Astrocyte of the spinal cord (primary cell): ENCODE results near the gene SLC35G2.

Experiments
- DNase-seq: peaks from one replicate; pipeline ENCODE4 v3.0.0; 2011; ENCODE audit warnings: low read depth, low spot score
- H3K4me3 ChIP-seq: 2 replicates; pipeline ENCODE4 v1.5.1; 2011; ENCODE audit warnings: low read depth, mild to moderate bottlenecking, low read length, moderate library complexity
- CTCF ChIP-seq: IDR thresholded peaks from 2 replicates; pipeline ENCODE4 v1.5.1; 2012; ENCODE audit warnings: low read depth, mild to moderate bottlenecking, low read length, inconsistent platforms
- in situ Hi-C: cut with HindIII; loops from 2 replicates; pipeline ENCODE4 v1.10.0; 2017; ENCODE audit warnings: low sequenced_read_pairs

The SLC35G2 gene

GRCh38 chr3:136805795-136806194 is 13.1 kb upstream of the SLC35G2 start:
- in situ Hi-C loops: no loop called here
- no peak overlapping the region for H3K4me3 ChIP-seq
- DNase-seq: no peak
- TF ChIP-seq CTCF: no peak

GRCh38 chr3:136811701-136812100 is 7.2 kb upstream of the SLC35G2 start:
- H3K4me3 ChIP-seq: no peak overlapping the region
- in situ Hi-C loops: no loop called here
- no peak for DNase-seq
- no peak for TF ChIP-seq CTCF

DNA sequence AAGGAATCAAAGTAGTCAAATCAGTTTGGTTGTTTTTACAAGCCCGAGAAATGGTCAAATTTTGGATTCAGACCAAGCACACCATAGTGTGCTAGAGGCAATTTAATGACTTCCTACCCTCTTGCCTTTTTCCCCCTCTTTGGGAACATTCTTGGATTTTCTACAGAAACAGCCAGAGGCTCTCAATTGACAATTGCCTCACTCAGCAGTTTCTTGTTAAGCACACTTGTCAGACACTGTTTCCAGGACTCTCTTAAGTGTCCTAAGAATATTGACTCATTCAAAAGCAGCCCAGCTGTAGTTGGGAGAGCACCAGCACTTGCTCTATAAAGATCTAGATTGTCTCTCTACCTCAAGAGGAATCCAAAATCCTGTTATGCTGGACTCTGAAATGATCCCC is 1.5 kb upstream of the SLC35G2 start:
- H3K4me3 ChIP-seq: no peak overlapping the region
- TF ChIP-seq CTCF: no peak
- in situ Hi-C loops: no loop called here
- no peak for DNase-seq

GRCh38 chr3:136818191-136818768 is 646 bp upstream of the SLC35G2 start:
- TF ChIP-seq CTCF: peak; percentile 23
- in situ Hi-C loops: no loop called here
- peak overlapping the region; percentile 78 for H3K4me3 ChIP-seq
- peak; percentile 85 for DNase-seq

DNA sequence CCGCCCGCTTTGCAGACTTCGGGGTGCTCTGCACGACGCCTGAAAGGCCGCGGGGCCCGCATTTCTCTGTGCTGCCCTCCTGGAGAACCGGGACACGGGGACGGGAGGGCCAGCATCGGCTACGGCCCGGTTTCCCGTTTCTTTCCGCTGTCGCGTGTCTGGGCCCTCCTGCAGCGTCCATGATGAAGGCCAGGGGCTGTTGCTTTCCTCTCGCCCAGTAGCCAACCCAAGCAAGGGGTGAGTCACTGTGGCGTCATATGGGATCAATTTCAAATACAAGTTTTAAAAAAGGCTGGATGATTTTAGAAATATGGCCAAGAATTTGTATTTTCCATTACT is 435 bp downstream of the SLC35G2 start:
- in situ Hi-C loops: no loop called here
- peak; percentile 83 for DNase-seq
- H3K4me3 ChIP-seq: peak overlapping the region; percentile 78
- no peak for TF ChIP-seq CTCF

- peak overlapping the region; percentile 78 for H3K4me3 ChIP-seq
- TF ChIP-seq CTCF: no peak
- peak; percentile 68 for DNase-seq
- in situ Hi-C loops: no loop called here
Measured at GRCh38 chr3:136819731-136820679, 1.1 kb downstream of the SLC35G2 start.
